ACC112 (cell line): Measurements from ENCODE around the gene NKX2-3.
A peak's percentile ranks its signal among the peaks of the same experiment; 100 is the strongest.

Experiments used
- H2AFZ ChIP-seq: fragments of 200-600 bp; sonication (generic); one replicate; pipeline ENCODE4 v1.6.0; 2017; ENCODE audit warnings: antibody characterized with exemption, low read length; ENCODE audit not compliant: unreplicated experiment
- H3K27ac ChIP-seq: fragments of 200-600 bp; sonication (generic); 2 replicates; pipeline ENCODE4 v1.5.1; 2014; ENCODE audit warnings: low read depth, mild to moderate bottlenecking, antibody characterized with exemption, low read length, moderate library complexity
- H3K27me3 ChIP-seq: fragments of 200-600 bp; sonication (generic); 2 replicates; pipeline ENCODE4 v1.6.1; 2014; ENCODE audit warnings: mild to moderate bottlenecking, antibody characterized with exemption, low read length, moderate library complexity, mixed read lengths; ENCODE audit not compliant: insufficient read depth
- H3K36me3 ChIP-seq: fragments of 200-600 bp; sonication (generic); 2 replicates; pipeline ENCODE4 v1.6.1; 2016; ENCODE audit warnings: mild to moderate bottlenecking, antibody characterized with exemption, low read length, moderate library complexity, mixed read lengths; ENCODE audit not compliant: insufficient read depth
- H3K4me1 ChIP-seq: fragments of 200-600 bp; sonication (generic); one replicate; pipeline ENCODE4 v1.6.1; 2016; ENCODE audit warnings: low read length, mixed read lengths; ENCODE audit not compliant: insufficient read depth, unreplicated experiment, control insufficient read depth
- H3K4me3 ChIP-seq: fragments of 200-600 bp; sonication (generic); 2 replicates; pipeline ENCODE4 v1.5.1; 2014; ENCODE audit warnings: mild to moderate bottlenecking, low read depth, low read length
- H3K79me2 ChIP-seq: fragments of 200-600 bp; sonication (generic); one replicate; pipeline ENCODE4 v1.6.0; 2016; ENCODE audit warnings: low read length; ENCODE audit not compliant: control insufficient read depth, unreplicated experiment, insufficient read depth

Gene NKX2-3

GRCh38 chr10:99534939-99535763, 2.4 kb downstream of the NKX2-3 start:
- H3K79me2 ChIP-seq = no peaks in the 10 kb centered on the region

GRCh38 chr10:99535764-99536337, 3.1 kb downstream of the NKX2-3 start:
- Histone ChIP-seq H3K36me3 (no peaks in the 10 kb centered on the region), H3K4me3 (peak overlapping the region; percentile 28; the same call in 1 of the 2 replicates), H2AFZ (no peak overlapping the region), H3K27me3 (peaks cover 99% of the 10 kb centered on the region), H3K79me2 (no peaks in the 10 kb centered on the region), H3K27ac (no peak overlapping the region), H3K4me1 (no peaks in the 10 kb centered on the region)

More at GRCh38 chr10:99534939-99535763, 2.4 kb downstream of the NKX2-3 start:
- H2AFZ ChIP-seq = no peak overlapping the region
- H3K4me3 ChIP-seq = peak overlapping the region; percentile 39; the same call in 1 of the 2 replicates
- no peak overlapping the region for H3K27ac ChIP-seq
- H3K36me3 ChIP-seq = no peaks in the 10 kb centered on the region
- H3K27me3 ChIP-seq = peaks cover 99% of the 10 kb centered on the region
- H3K4me1 ChIP-seq = no peaks in the 10 kb centered on the region

DNA sequence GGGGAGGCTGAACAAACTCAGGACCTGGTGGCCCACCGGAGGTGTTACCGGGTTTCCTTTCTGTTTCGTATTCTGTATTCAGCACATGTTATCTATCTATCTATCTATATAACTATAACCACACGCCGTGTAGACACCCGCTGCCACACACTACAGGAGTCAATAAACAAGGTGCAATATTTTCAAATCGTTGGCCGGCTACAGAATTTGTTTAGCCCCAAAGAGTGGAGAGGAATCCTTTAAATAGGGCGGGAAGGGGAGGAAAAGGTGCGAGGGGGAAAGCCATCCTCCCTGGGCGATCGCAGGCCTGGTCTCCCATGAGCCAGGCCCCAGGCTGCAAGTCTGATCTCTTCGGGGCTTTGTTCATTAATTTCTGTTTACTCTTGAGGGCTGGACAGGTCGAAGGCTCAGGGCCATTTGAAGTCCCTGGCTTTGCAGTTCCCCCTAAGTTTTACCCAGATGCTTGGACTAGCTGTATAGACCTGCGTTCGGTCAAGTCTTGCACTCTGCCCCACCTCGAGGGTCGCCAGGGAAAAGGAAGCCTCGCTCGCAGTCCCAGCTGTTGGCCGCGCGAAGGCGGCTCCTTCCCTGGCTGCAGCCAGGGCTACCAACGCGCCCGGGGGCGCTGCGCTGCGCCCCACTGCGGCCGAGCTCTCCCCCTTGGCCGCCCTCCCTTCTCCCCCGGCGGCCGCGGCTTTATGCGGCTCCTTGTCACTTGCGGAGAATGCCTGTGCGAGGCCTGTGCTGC, 3.8 kb downstream of the NKX2-3 start:
- H3K27me3 ChIP-seq = peaks cover 99% of the 10 kb centered on the region

GRCh38 chr10:99537086-99537988, 4.6 kb downstream of the NKX2-3 start:
- H2AFZ ChIP-seq = no peak overlapping the region
- no peaks in the 10 kb centered on the region for H3K36me3 ChIP-seq
- no peak overlapping the region for H3K27ac ChIP-seq
- no peaks in the 10 kb centered on the region for H3K4me1 ChIP-seq
- H3K4me3 ChIP-seq = peak overlapping the region; percentile 51
- H3K27me3 ChIP-seq = peaks cover 98% of the 10 kb centered on the region
- H3K79me2 ChIP-seq = no peaks in the 10 kb centered on the region

More for the DNA sequence above, 3.8 kb downstream of the NKX2-3 start:
- Histone ChIP-seq H2AFZ (no peak overlapping the region), H3K79me2 (no peaks in the 10 kb centered on the region), H3K4me3 (peak overlapping the region; percentile 51), H3K27ac (no peak overlapping the region), H3K36me3 (no peaks in the 10 kb centered on the region), H3K4me1 (no peaks in the 10 kb centered on the region)

DNA sequence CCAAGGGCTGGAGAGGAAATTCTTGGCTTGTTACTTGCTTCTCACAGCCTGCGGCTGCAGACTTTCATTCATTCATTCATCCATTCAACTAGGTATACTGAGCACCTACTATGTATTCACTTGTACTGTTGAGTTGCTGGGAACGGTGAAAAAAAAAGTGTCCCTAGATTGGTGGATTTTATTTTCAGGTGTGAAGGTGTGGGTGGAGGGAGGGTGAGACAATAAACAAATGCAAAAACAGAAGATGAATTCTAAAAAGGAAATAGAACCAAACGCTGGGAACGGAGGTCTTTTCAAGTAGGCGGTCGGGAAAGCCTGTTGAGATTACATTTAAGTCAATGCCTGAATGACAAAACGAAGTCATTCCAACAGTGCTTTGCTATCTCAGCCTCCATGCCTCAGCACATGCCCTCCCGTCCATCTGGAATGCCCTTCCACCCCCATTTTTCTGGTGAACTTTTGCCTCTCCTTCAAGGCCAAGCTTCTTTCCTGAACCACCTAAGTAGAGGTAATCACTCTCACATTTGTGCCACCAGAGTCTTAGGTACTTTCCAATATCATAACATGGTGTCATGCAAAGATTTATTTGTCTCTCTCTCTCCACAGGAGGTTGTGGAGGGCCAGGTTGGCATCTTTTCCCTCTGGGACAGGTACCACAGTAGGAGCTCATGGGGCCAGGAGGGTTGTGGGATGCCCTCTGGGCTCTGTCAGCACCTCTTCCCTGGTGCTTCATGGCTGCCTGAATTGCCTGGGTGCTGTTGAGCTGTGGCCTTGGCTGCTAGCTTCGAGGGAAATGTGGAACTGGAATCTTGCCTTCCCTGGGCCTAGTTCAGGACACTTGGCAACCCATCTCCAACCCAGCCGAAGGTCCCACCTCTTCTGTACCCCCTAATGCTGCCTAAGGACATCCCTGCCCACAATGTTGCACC, 5.5 kb downstream of the NKX2-3 start:
- Histone ChIP-seq H3K36me3 (no peaks in the 10 kb centered on the region), H2AFZ (no peak overlapping the region), H3K79me2 (no peaks in the 10 kb centered on the region), H3K27me3 (peaks cover 97% of the 10 kb centered on the region), H3K4me3 (no peak overlapping the region), H3K4me1 (no peaks in the 10 kb centered on the region), H3K27ac (no peak overlapping the region)

- Histone ChIP-seq H3K36me3 (no peaks in the 10 kb centered on the region), H3K27ac (no peak overlapping the region), H3K79me2 (no peaks in the 10 kb centered on the region), H3K27me3 (peaks cover 96% of the 10 kb centered on the region), H3K4me3 (no peak overlapping the region), H2AFZ (no peak overlapping the region), H3K4me1 (no peaks in the 10 kb centered on the region)
These were observed 6.4 kb downstream of the NKX2-3 start for GRCh38 chr10:99539120-99539519.

DNA sequence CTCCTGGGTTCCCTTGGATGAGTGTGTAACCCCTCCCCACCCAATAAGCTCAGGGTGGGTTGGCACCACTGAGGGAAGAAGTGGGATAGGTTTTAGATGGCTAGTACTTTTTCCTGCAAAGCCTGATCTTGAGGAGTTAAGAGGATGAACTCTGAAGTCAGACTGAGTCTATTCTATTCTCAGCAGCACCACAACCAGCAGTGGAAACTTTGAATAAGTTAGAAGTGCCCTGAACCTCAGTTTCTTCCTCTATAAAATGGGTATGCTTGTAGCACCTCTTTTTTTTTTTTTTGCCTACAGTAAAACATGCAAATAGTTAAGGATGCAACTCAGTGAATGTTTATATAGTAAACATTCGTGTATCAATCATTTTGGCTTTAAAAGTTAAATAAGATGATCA, 7.1 kb downstream of the NKX2-3 start:
- H3K4me1 ChIP-seq = no peaks in the 10 kb centered on the region
- no peak overlapping the region for H2AFZ ChIP-seq
- H3K36me3 ChIP-seq = no peaks in the 10 kb centered on the region
- H3K27ac ChIP-seq = no peak overlapping the region
- H3K27me3 ChIP-seq = peaks cover 96% of the 10 kb centered on the region
- no peak overlapping the region for H3K4me3 ChIP-seq
- H3K79me2 ChIP-seq = no peaks in the 10 kb centered on the region

- no peak overlapping the region for H3K4me3 ChIP-seq
- no peaks in the 10 kb centered on the region for H3K4me1 ChIP-seq
- peaks cover 95% of the 10 kb centered on the region for H3K27me3 ChIP-seq
- no peak overlapping the region for H2AFZ ChIP-seq
- no peaks in the 10 kb centered on the region for H3K36me3 ChIP-seq
- H3K27ac ChIP-seq = no peak overlapping the region
- H3K79me2 ChIP-seq = no peaks in the 10 kb centered on the region
These were observed 7.5 kb downstream of the NKX2-3 start for GRCh38 chr10:99540306-99540656.

DNA sequence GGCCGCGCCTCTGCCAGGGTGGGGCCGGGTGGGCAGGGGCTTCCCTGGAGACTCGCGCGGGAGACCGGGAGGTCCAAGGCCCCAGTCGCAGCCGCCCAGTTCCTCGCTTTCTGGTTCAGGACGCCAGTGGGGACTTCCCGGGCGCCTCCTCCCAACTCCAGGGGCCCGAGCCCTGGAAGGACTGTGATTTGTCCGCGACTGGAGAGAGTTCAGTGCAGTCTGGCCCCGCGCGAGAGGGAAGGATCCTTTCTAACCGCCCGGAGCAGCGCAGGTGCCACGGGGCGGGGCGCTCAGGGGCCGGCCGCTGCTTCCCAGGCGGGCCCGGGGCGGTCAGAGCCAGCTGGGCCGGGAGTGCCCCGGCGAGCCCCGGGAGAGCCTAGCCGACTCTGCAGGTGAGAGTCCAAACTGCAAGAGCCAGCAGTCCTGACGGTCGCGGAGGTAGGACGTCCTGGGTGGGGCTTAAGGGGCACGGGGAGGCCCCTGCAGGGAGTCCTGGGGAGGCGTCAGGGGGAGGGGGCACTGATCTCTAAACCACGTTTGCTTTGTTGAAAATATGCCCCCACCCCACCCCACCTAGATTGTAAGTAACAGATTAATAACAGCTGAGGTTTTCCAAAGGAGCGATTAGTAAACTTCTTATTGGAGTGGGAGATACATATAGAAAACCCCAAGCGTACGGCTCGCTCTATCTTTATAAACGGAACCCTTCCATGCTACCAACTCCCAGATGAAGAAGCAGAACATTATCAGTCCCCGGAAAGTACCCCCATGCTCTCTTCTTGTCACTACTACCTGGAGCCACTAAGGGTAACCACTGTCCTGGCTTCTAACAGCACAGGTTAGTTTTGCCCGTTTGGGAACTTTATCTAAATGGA, 8.2 kb downstream of the NKX2-3 start:
- peaks cover 95% of the 10 kb centered on the region for H3K27me3 ChIP-seq
- no peak overlapping the region for H2AFZ ChIP-seq
- no peak overlapping the region for H3K4me3 ChIP-seq
- H3K36me3 ChIP-seq = no peaks in the 10 kb centered on the region
- H3K79me2 ChIP-seq = no peaks in the 10 kb centered on the region
- H3K27ac ChIP-seq = no peak overlapping the region
- no peaks in the 10 kb centered on the region for H3K4me1 ChIP-seq
